Measurements from ENCODE around the gene HEG1.

- TF ChIP-seq CTCF (IDR thresholded peaks at IDR 0.05; ENCODE audit: poor library complexity) (no peak), EZH2 (IDR thresholded peaks at IDR 0.05; ENCODE audit: borderline replicate concordance) (no peak)
Observed at GRCh38 chr3:124963755-124964154, 92.0 kb downstream of the HEG1 start.
